ENCODE results near the gene POLR1E. TPM values are rescaled to one million over a fixed set of nuclear protein-coding genes. Genes with fewer than 3 reads are reported as not detected.
"Not testable (repeated sequence)": the region's sequence is repeated elsewhere in the genome, so short reads cannot be mapped to it uniquely, and the experiment has no call there.

POLR1E gene
- total RNA-seq, 2 donors from 2014 or later = 67.8 to 77.2 TPM

GRCh38 chr9:37497320-37497719 is 11.6 kb downstream of the POLR1E start:
- H3K9me3 Mint-ChIP-seq = no peaks in the 10 kb centered on the region
- no peaks in the 10 kb centered on the region for H3K27me3 Mint-ChIP-seq (ENCODE audit: low read depth)
- peak overlapping the region; percentile 1 for H3K27ac Mint-ChIP-seq
- ATAC-seq (replicated peaks in 1 of 2) (no peak), DNase-seq (no peak)
- peaks cover 17 to 25% of the 10 kb centered on the region in 2 donors for H3K36me3 Mint-ChIP-seq (ENCODE audit: insufficient read depth in 2 of 2)
- no peak overlapping the region for H3K4me3 Mint-ChIP-seq
- H3K4me1 Mint-ChIP-seq (ENCODE audit: low read depth) = peaks cover 7% of the 10 kb centered on the region

GRCh38 chr9:37498457-37498856 is 12.7 kb downstream of the POLR1E start:
- Mint-ChIP-seq H3K9me3 (no peaks in the 10 kb centered on the region), H3K4me3 (no peak overlapping the region), H3K27ac (peak overlapping the region; percentile 52), H3K4me1 (ENCODE audit: low read depth) (peaks cover 13% of the 10 kb centered on the region), H3K27me3 (ENCODE audit: low read depth) (no peaks in the 10 kb centered on the region), H3K36me3 (ENCODE audit: insufficient read depth in 2 of 2) (peaks cover 15 to 35% of the 10 kb centered on the region in 2 donors)
- no peak for ATAC-seq (replicated peaks in 1 of 2)
- DNase-seq = no peak

- Mint-ChIP-seq H3K9me3 (no peaks in the 10 kb centered on the region), H3K4me1 (ENCODE audit: low read depth) (peaks cover 21% of the 10 kb centered on the region), H3K27me3 (ENCODE audit: low read depth) (no peaks in the 10 kb centered on the region), H3K4me3 (no peak overlapping the region), H3K27ac (no peak overlapping the region), H3K36me3 (ENCODE audit: insufficient read depth in 2 of 2) (peaks cover 14 to 40% of the 10 kb centered on the region in 2 donors)
- ATAC-seq (replicated peaks in 1 of 2) = no peak
- no peak for DNase-seq
These were observed 13.5 kb downstream of the POLR1E start for GRCh38 chr9:37499297-37499696.

- Mint-ChIP-seq H3K4me3 (no peak overlapping the region), H3K36me3 (ENCODE audit: insufficient read depth in 2 of 2) (peaks cover 10 to 32% of the 10 kb centered on the region in 2 donors), H3K4me1 (ENCODE audit: low read depth) (peaks cover 21% of the 10 kb centered on the region), H3K27ac (peak overlapping the region; percentile 30), H3K27me3 (ENCODE audit: low read depth) (no peaks in the 10 kb centered on the region), H3K9me3 (no peaks in the 10 kb centered on the region)
- ATAC-seq (replicated peaks in 1 of 2) = no peak
- DNase-seq = no peak
These were observed 16.3 kb downstream of the POLR1E start for GRCh38 chr9:37501957-37502596.

- peak overlapping the region; percentile 84 for H3K27ac Mint-ChIP-seq
- H3K9me3 Mint-ChIP-seq = no peaks in the 10 kb centered on the region
- H3K4me3 Mint-ChIP-seq = no peak overlapping the region
- ATAC-seq (replicated peaks in 1 of 2) = peak; percentile 77 to 92
- H3K27me3 Mint-ChIP-seq (ENCODE audit: low read depth) = no peaks in the 10 kb centered on the region
- DNase-seq = peak in 1 of 2 donors; percentile 35
- peaks cover 12 to 30% of the 10 kb centered on the region in 2 donors for H3K36me3 Mint-ChIP-seq (ENCODE audit: insufficient read depth in 2 of 2)
- H3K4me1 Mint-ChIP-seq (ENCODE audit: low read depth) = peaks cover 21% of the 10 kb centered on the region
These were observed 18.0 kb downstream of the POLR1E start for GRCh38 chr9:37503736-37504135.

- ATAC-seq (replicated peaks in 1 of 2) (no peak), DNase-seq (no peak)
- Mint-ChIP-seq H3K27me3 (ENCODE audit: low read depth) (no peaks in the 10 kb centered on the region), H3K4me1 (ENCODE audit: low read depth) (peaks cover 21% of the 10 kb centered on the region), H3K4me3 (no peak overlapping the region), H3K9me3 (no peaks in the 10 kb centered on the region), H3K36me3 (ENCODE audit: insufficient read depth in 2 of 2) (peaks cover 12 to 28% of the 10 kb centered on the region in 2 donors), H3K27ac (no peak overlapping the region)
These were observed 18.9 kb downstream of the POLR1E start for GRCh38 chr9:37504605-37505004.

GRCh38 chr9:37507566-37508134 is 21.9 kb downstream of the POLR1E start:
- no peak for DNase-seq
- Mint-ChIP-seq H3K4me3 (no peak overlapping the region), H3K27ac (no peak overlapping the region)

GRCh38 chr9:37508135-37508833 is 22.5 kb downstream of the POLR1E start:
- ATAC-seq (replicated peaks in 1 of 2) (no peak), DNase-seq (no peak)
- H3K27ac Mint-ChIP-seq = no peak overlapping the region
- no peaks in the 10 kb centered on the region for H3K9me3 Mint-ChIP-seq
- no peak overlapping the region for H3K4me3 Mint-ChIP-seq
- H3K27me3 Mint-ChIP-seq (ENCODE audit: low read depth) = no peaks in the 10 kb centered on the region
- H3K4me1 Mint-ChIP-seq (ENCODE audit: low read depth) = peaks cover 9% of the 10 kb centered on the region
- peaks cover 3 to 11% of the 10 kb centered on the region in 2 donors for H3K36me3 Mint-ChIP-seq (ENCODE audit: insufficient read depth in 2 of 2)

More at GRCh38 chr9:37507566-37508134, 21.9 kb downstream of the POLR1E start:
- Mint-ChIP-seq H3K36me3 (ENCODE audit: insufficient read depth in 2 of 2) (peaks cover 3 to 18% of the 10 kb centered on the region in 2 donors), H3K27me3 (ENCODE audit: low read depth) (no peaks in the 10 kb centered on the region), H3K4me1 (ENCODE audit: low read depth) (peaks cover 14% of the 10 kb centered on the region), H3K9me3 (no peaks in the 10 kb centered on the region)
- ATAC-seq (replicated peaks in 1 of 2) = no peak

GRCh38 chr9:37508834-37509206 is 23.1 kb downstream of the POLR1E start:
- Mint-ChIP-seq H3K9me3 (no peaks in the 10 kb centered on the region), H3K4me1 (ENCODE audit: low read depth) (peaks cover 4% of the 10 kb centered on the region), H3K27ac (no peak overlapping the region), H3K36me3 (ENCODE audit: insufficient read depth in 2 of 2) (peaks cover 3 to 6% of the 10 kb centered on the region in 2 donors), H3K27me3 (ENCODE audit: low read depth) (no peaks in the 10 kb centered on the region), H3K4me3 (no peak overlapping the region)
- DNase-seq (no peak), ATAC-seq (replicated peaks in 1 of 2) (no peak)

- H3K27ac Mint-ChIP-seq = no peak overlapping the region
- H3K27me3 Mint-ChIP-seq (ENCODE audit: low read depth) = no peaks in the 10 kb centered on the region
- no peak for DNase-seq
These were observed 23.8 kb downstream of the POLR1E start for GRCh38 chr9:37509536-37509935.

GRCh38 chr9:37510053-37510452 is 24.3 kb downstream of the POLR1E start:
- not testable (repeated sequence) for DNase-seq; H3K36me3 Mint-ChIP-seq (ENCODE audit: insufficient read depth in 2 of 2); H3K4me1 Mint-ChIP-seq (ENCODE audit: low read depth); H3K27ac Mint-ChIP-seq; H3K9me3 Mint-ChIP-seq; ATAC-seq (replicated peaks in 1 of 2); H3K4me3 Mint-ChIP-seq; H3K27me3 Mint-ChIP-seq (ENCODE audit: low read depth)

More at GRCh38 chr9:37509536-37509935, 23.8 kb downstream of the POLR1E start:
- no peak overlapping the region for H3K4me3 Mint-ChIP-seq
- ATAC-seq (replicated peaks in 1 of 2) = no peak
- peaks cover 3 to 4% of the 10 kb centered on the region in 2 donors for H3K36me3 Mint-ChIP-seq (ENCODE audit: insufficient read depth in 2 of 2)
- H3K9me3 Mint-ChIP-seq = no peaks in the 10 kb centered on the region
- H3K4me1 Mint-ChIP-seq (ENCODE audit: low read depth) = no peaks in the 10 kb centered on the region

GRCh38 chr9:37511016-37512010 is 25.6 kb downstream of the POLR1E start:
- no peak overlapping the region for H3K27ac Mint-ChIP-seq

More at GRCh38 chr9:37511016-37512010, 25.6 kb downstream of the POLR1E start:
- Mint-ChIP-seq H3K9me3 (no peaks in the 10 kb centered on the region), H3K4me1 (ENCODE audit: low read depth) (no peaks in the 10 kb centered on the region), H3K27me3 (ENCODE audit: low read depth) (no peaks in the 10 kb centered on the region), H3K36me3 (ENCODE audit: insufficient read depth in 2 of 2) (peaks cover 1 to 2% of the 10 kb centered on the region in 2 donors), H3K4me3 (no peak overlapping the region)
- ATAC-seq (replicated peaks in 1 of 2) (peak in 1 of 2 donors; percentile 26), DNase-seq (no peak)

Data from activated T-cell treated with anti-CD3 and anti-CD28 coated beads, Interleukin-2, amount 50 U/mL, for 72 hours (primary cell).